GM10248 (cell line): Measurements from ENCODE around the gene CCL2.

Source experiments
- CTCF ChIA-PET: fragments of 300-600 bp; sonication (Branson Sonifier 250); formaldehyde crosslinking; extraction: SDS; loops from one replicate; lab custom pipeline; 2021; ENCODE audit warnings: antibody characterized with exemption; lab: Yijun Ruan, JAX
- POLR2A ChIA-PET: fragments of 350-650 bp; sonication (Branson Sonifier 250); formaldehyde crosslinking; extraction: SDS; loops from one replicate; lab custom pipeline; 2020; ENCODE audit warnings: antibody characterized with exemption; lab: Yijun Ruan, JAX
- DNase-seq: peaks from one replicate; pipeline ENCODE4 v3.0.0; 2012; ENCODE audit errors: extremely low spot score
- TF ChIP-seq, protein P1 (sequence below): IDR thresholded peaks from 2 replicates; pipeline ENCODE4 v1.5.1; 2012; ENCODE audit warnings: mild to moderate bottlenecking, low read depth; ENCODE audit errors: extremely low read depth, missing control alignments, control extremely low read depth

CCL2 gene

GRCh38 chr17:34245351-34245905 lies 9.7 kb upstream of the CCL2 start:
- POLR2A ChIA-PET: no interaction called here
- CTCF ChIA-PET: no interaction called here
- no peak for DNase-seq
- TF ChIP-seq, protein P1, sequence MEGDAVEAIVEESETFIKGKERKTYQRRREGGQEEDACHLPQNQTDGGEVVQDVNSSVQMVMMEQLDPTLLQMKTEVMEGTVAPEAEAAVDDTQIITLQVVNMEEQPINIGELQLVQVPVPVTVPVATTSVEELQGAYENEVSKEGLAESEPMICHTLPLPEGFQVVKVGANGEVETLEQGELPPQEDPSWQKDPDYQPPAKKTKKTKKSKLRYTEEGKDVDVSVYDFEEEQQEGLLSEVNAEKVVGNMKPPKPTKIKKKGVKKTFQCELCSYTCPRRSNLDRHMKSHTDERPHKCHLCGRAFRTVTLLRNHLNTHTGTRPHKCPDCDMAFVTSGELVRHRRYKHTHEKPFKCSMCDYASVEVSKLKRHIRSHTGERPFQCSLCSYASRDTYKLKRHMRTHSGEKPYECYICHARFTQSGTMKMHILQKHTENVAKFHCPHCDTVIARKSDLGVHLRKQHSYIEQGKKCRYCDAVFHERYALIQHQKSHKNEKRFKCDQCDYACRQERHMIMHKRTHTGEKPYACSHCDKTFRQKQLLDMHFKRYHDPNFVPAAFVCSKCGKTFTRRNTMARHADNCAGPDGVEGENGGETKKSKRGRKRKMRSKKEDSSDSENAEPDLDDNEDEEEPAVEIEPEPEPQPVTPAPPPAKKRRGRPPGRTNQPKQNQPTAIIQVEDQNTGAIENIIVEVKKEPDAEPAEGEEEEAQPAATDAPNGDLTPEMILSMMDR: no peak

GRCh38 chr17:34246446-34246845 lies 8.6 kb upstream of the CCL2 start:
- CTCF ChIA-PET: no interaction called here
- POLR2A ChIA-PET: no interaction called here
- TF ChIP-seq, protein P1: no peak

DNA sequence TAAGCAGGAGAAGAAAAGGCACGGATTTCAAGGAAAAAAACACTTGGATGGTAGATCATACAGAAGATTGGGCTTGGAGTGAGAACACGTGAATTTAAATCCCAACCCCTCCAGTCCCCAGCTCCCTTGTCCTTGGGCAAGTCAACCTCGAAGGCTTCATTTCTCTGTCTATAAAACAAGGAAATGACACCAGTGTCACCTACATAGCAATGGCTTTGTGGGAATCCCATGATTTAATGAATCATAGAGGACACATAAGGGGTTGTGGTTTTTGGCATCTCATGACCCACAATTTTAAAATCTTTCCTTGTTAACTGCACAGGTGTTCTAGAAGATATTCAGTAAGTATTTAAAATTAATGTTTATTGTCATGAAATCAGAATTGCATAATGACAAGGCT lies 8.2 kb upstream of the CCL2 start:
- CTCF ChIA-PET: no interaction called here
- TF ChIP-seq, protein P1: no peak
- DNase-seq: no peak
- POLR2A ChIA-PET: no interaction called here

More at GRCh38 chr17:34246446-34246845, 8.6 kb upstream of the CCL2 start:
- no peak for DNase-seq

DNA sequence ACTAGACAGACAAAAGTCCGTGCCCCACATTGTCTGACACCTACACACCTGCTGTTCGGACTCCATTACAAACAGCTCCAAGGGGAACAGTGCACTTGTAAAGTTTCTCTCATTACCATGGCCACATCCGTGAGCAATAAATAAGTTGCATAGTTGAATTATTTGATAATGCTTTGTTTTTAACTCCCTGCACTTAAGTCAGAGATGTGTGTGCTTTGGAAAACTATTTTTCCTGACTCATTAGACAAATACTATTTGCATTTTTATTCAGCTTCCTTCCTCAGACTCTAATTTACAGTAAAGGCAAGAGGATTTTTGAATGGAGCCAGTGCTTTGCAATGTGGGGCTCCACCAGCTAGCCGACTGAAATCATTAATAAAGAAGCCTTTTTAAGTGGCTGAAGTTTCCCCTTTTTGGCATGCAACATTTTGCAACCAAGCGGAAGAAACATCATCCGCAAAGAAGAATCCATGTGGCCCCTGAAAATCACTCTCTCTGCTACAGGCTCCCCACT lies 6.5 kb upstream of the CCL2 start:
- DNase-seq: no peak
- ChIA-PET CTCF (interaction anchor here (1.2 to 2.3 kb wide), 2 partner anchors 48 to 113 kb away, joined by 6 to 9 read pairs; no protein-coding TSS in a partner anchor), POLR2A (no interaction called here)
- TF ChIP-seq, protein P1: no peak

DNA sequence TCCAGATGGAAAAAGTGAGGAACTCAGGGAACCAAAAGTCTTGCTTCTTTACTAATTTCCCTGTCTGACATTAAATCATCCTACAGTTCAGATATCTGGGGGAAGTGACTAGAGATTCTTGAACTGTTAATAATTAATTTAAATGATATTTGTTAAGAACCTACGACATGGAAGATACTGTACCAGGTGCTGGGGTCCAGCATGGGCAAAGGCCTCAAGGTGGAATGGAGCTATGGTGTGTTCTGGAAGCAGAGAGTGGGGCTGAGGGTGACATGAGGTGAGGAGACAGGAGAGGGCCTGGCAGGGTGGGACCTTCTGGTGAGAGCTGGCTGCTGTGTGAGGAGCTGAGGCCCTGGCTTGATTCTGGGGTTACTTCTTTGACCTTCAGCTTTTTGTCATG lies 6.0 kb upstream of the CCL2 start:
- CTCF ChIA-PET: interaction anchor here (0.9 to 2.3 kb wide), 4 partner anchors 18 to 113 kb away, joined by 3 to 9 read pairs (median 4); no protein-coding TSS in a partner anchor
- TF ChIP-seq, protein P1: no peak
- POLR2A ChIA-PET: no interaction called here
- no peak for DNase-seq

DNA sequence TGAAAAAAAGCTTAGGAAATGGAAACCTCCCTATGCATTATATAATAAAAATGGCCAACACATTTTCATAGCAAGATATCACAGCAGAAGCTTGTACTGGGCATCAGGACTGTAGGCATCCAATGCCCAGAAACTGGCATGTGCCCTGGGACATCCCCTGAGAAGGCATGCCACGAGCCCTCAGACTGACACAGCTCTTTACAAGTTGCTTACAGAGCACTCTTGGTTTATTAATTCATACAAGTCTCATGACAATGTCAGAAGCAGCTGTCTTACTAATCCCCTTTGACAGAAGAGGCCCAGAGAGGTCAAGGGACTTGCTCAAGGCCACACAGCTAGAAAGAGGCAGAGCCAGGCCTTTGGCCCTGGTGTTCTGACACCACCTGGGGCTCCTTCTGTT lies 5.6 kb upstream of the CCL2 start:
- ChIA-PET CTCF (interaction anchor here (0.9 to 2.3 kb wide), 4 partner anchors 18 to 112 kb away, joined by 3 to 9 read pairs (median 4); no protein-coding TSS in a partner anchor), POLR2A (no interaction called here)
- TF ChIP-seq, protein P1: no peak
- DNase-seq: no peak

DNA sequence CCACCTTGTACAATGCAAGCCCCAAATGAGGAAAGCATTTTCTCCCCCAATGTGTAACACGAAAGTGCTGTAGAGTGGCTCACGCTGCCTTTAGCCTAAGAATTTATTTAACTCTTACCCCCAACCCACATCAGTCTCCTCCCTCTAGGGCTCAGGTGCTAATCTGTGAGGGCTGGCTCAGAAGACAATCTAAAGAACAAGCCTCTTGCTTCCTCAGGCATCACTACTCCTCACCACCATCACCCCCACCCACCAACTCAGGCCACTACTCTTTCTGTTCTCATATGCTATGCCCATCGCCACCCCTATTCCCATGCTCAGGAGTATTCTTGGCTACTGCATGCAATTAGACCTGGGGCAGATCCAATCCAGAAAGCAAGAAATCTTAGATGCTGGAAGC lies 3.9 kb upstream of the CCL2 start:
- DNase-seq: no peak
- POLR2A ChIA-PET: no interaction called here
- TF ChIP-seq, protein P1: no peak
- CTCF ChIA-PET: interaction anchor here (1.7 kb wide), 1 partner anchor 10 kb away, joined by 5 read pairs; no protein-coding TSS in a partner anchor
